Measurements from ENCODE around the gene XRCC3.

DNA sequence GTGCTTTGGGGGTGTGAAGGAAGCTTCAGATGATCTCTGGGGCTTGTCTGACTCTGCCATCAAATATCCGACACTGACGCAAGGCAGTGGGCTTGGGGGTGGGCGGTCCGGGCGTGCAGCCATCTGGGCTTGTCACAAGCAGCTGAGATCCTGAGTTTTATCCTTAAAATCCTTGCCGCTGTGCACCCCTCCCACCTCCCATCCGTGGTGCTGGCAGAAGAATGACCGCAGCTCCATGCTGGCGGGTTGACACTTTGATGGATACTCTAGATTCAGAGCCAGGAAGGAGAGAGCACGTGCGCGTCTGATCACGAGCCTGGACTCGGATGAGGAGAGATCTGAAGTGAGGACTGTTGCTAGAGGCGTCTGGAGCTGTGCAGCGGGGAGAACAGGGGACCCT, 3.3 kb upstream of the XRCC3 start:
- TF ChIP-seq, protein P1, sequence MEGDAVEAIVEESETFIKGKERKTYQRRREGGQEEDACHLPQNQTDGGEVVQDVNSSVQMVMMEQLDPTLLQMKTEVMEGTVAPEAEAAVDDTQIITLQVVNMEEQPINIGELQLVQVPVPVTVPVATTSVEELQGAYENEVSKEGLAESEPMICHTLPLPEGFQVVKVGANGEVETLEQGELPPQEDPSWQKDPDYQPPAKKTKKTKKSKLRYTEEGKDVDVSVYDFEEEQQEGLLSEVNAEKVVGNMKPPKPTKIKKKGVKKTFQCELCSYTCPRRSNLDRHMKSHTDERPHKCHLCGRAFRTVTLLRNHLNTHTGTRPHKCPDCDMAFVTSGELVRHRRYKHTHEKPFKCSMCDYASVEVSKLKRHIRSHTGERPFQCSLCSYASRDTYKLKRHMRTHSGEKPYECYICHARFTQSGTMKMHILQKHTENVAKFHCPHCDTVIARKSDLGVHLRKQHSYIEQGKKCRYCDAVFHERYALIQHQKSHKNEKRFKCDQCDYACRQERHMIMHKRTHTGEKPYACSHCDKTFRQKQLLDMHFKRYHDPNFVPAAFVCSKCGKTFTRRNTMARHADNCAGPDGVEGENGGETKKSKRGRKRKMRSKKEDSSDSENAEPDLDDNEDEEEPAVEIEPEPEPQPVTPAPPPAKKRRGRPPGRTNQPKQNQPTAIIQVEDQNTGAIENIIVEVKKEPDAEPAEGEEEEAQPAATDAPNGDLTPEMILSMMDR (IDR thresholded peaks at IDR 0.05), result no peak
- TF ChIP-seq POLR2A (IDR thresholded peaks at IDR 0.05) (no peak), POLR2AphosphoS5 (IDR thresholded peaks at IDR 0.05) (peak in 3 of 4 donors; percentile 47 to 64 (median 55)), EP300 (IDR thresholded peaks at IDR 0.05) (peak in 1 of 4 donors; percentile 42)

Data from sigmoid colon (tissue), 4 donors.